Epithelial cell of proximal tubule (primary cell): ENCODE data around the gene LGALS3. TPM values are rescaled to one million over a fixed set of nuclear protein-coding genes. Genes with fewer than 3 reads are reported as not detected.

ENCODE experiments used
- DNase-seq: peaks from one replicate; pipeline ENCODE4 v3.0.0-alpha.2; 2011; ENCODE audit warnings: low read depth
- H3K4me3 ChIP-seq: 2 replicates; pipeline ENCODE4 v1.5.1; 2011; ENCODE audit warnings: low read depth, mild to moderate bottlenecking, low read length
- CTCF ChIP-seq: conservative IDR thresholded peaks from 2 replicates; pipeline ENCODE4 v1.5.1; 2012; ENCODE audit warnings: low read depth, mild to moderate bottlenecking, low read length
- total RNA-seq: library from RNA; depleted of rRNA; stranded (reverse); fragments of >200 nt; gene quantifications from 2 replicates; pipeline ENCODE4 v1.2.3, GENCODE V29; 2015

The LGALS3 gene
- total RNA-seq, 1 donor from 2014 or later, result 70.4 TPM

GRCh38 chr14:55129428-55130195, 560 bp downstream of the LGALS3 start:
- DNase-seq, result no peak
- H3K4me3 ChIP-seq, result peak overlapping the region; percentile 84
- TF ChIP-seq CTCF, result no peak

GRCh38 chr14:55130196-55130550, 1.1 kb downstream of the LGALS3 start:
- TF ChIP-seq CTCF, result no peak
- H3K4me3 ChIP-seq, result peak overlapping the region; percentile 84
- no peak for DNase-seq

GRCh38 chr14:55131370-55132137, 2.5 kb downstream of the LGALS3 start:
- no peak for DNase-seq
- peak overlapping the region; percentile 84 for H3K4me3 ChIP-seq
- peak; percentile 19 for TF ChIP-seq CTCF

GRCh38 chr14:55133416-55133815, 4.4 kb downstream of the LGALS3 start:
- peak; percentile 42 for TF ChIP-seq CTCF
- no peak for DNase-seq
- H3K4me3 ChIP-seq, result no peak overlapping the region

- TF ChIP-seq CTCF, result no peak
- DNase-seq, result no peak
- H3K4me3 ChIP-seq, result no peak overlapping the region
Observed at GRCh38 chr14:55136241-55136640, 7.2 kb downstream of the LGALS3 start.

GRCh38 chr14:55136885-55137786, 8.1 kb downstream of the LGALS3 start:
- TF ChIP-seq CTCF, result no peak
- no peak overlapping the region for H3K4me3 ChIP-seq
- DNase-seq, result no peak
